HepG2 (cell line): Measurements from ENCODE around the gene C1QTNF3.

Source experiments
- PHF20 ChIP-seq: sonication (generic); formaldehyde crosslinking; IDR thresholded peaks from 2 replicates; pipeline ENCODE4 v1.5.0; 2020; ENCODE audit warnings: mild to moderate bottlenecking, missing genetic modification reagents
- RFXANK ChIP-seq: IDR thresholded peaks from 2 replicates; pipeline ENCODE4 v1.6.1; 2016
- XBP1 ChIP-seq: sonication (generic); formaldehyde crosslinking; IDR thresholded peaks from 2 replicates; pipeline ENCODE4 v1.5.0; 2020; ENCODE audit warnings: missing genetic modification reagents
- ZNF441 ChIP-seq: sonication (generic); formaldehyde crosslinking; IDR thresholded peaks from 2 replicates; pipeline ENCODE4 v1.7.0; 2021; ENCODE audit warnings: missing genetic modification reagents, borderline replicate concordance
- TF ChIP-seq, protein P1 (sequence below), 2 experiments: IDR thresholded peaks; 2 replicates each; pipeline ENCODE4 v1.6.1; 2011 to 2012; ENCODE audit warnings: low read length in 2 of 2, borderline replicate concordance in 1 of 2, low read depth in 1 of 2, mild to moderate bottlenecking in 1 of 2, moderate library complexity in 1 of 2
- TF ChIP-seq, protein P2 (sequence below): sonication (generic); formaldehyde crosslinking; IDR thresholded peaks from 2 replicates; pipeline ENCODE4 v1.5.0; 2020; ENCODE audit warnings: mild to moderate bottlenecking, missing genetic modification reagents, moderate library complexity
- TF ChIP-seq, protein P3 (sequence below): sonication (generic); formaldehyde crosslinking; IDR thresholded peaks from 2 replicates; pipeline ENCODE4 v1.8.0; 2023; ENCODE audit warnings: mild to moderate bottlenecking, missing genetic modification reagents

DNA sequence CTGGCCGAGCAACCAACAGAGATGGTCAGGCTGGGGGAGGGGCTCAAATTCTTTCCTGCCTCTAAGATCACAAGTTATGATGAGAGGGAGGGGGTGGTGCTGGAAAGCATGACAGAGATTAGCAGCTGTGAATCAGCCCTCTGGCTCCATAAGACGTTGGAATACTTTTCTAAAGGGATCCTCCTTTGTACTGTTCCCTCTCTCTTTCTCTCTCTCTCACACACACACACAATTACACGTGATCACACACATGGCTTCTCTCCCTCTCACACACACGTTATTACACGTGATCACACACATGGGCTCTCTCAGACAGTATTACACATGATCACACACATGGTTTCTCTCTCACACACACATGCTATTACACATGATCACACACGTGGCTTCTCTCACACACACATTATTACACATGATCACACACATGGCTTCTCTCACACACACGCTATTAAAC, 58.3 kb downstream of the C1QTNF3 start, which contains the start of gene SLC45A2:
- no peak for TF ChIP-seq PHF20
- TF ChIP-seq ZNF441 (CRISPR knock-in tag), result no peak
- TF ChIP-seq, protein P1, sequence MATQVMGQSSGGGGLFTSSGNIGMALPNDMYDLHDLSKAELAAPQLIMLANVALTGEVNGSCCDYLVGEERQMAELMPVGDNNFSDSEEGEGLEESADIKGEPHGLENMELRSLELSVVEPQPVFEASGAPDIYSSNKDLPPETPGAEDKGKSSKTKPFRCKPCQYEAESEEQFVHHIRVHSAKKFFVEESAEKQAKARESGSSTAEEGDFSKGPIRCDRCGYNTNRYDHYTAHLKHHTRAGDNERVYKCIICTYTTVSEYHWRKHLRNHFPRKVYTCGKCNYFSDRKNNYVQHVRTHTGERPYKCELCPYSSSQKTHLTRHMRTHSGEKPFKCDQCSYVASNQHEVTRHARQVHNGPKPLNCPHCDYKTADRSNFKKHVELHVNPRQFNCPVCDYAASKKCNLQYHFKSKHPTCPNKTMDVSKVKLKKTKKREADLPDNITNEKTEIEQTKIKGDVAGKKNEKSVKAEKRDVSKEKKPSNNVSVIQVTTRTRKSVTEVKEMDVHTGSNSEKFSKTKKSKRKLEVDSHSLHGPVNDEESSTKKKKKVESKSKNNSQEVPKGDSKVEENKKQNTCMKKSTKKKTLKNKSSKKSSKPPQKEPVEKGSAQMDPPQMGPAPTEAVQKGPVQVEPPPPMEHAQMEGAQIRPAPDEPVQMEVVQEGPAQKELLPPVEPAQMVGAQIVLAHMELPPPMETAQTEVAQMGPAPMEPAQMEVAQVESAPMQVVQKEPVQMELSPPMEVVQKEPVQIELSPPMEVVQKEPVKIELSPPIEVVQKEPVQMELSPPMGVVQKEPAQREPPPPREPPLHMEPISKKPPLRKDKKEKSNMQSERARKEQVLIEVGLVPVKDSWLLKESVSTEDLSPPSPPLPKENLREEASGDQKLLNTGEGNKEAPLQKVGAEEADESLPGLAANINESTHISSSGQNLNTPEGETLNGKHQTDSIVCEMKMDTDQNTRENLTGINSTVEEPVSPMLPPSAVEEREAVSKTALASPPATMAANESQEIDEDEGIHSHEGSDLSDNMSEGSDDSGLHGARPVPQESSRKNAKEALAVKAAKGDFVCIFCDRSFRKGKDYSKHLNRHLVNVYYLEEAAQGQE (IDR thresholded peaks at IDR 0.05; ENCODE audit: borderline replicate concordance in 1 of 2, low read depth in 1 of 2, low read length in 2 of 2), result no peak
- no peak for TF ChIP-seq RFXANK (CRISPR knock-in tag)
- TF ChIP-seq, protein P2, sequence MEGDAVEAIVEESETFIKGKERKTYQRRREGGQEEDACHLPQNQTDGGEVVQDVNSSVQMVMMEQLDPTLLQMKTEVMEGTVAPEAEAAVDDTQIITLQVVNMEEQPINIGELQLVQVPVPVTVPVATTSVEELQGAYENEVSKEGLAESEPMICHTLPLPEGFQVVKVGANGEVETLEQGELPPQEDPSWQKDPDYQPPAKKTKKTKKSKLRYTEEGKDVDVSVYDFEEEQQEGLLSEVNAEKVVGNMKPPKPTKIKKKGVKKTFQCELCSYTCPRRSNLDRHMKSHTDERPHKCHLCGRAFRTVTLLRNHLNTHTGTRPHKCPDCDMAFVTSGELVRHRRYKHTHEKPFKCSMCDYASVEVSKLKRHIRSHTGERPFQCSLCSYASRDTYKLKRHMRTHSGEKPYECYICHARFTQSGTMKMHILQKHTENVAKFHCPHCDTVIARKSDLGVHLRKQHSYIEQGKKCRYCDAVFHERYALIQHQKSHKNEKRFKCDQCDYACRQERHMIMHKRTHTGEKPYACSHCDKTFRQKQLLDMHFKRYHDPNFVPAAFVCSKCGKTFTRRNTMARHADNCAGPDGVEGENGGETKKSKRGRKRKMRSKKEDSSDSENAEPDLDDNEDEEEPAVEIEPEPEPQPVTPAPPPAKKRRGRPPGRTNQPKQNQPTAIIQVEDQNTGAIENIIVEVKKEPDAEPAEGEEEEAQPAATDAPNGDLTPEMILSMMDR, result no peak
- TF ChIP-seq, protein P3, sequence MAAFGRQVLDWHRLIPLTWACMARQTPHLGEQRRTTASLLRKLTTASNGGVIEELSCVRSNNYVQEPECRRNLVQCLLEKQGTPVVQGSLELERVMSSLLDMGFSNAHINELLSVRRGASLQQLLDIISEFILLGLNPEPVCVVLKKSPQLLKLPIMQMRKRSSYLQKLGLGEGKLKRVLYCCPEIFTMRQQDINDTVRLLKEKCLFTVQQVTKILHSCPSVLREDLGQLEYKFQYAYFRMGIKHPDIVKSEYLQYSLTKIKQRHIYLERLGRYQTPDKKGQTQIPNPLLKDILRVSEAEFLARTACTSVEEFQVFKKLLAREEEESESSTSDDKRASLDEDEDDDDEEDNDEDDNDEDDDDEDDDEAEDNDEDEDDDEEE (CRISPR knock-in tag), result no peak
- no peak for TF ChIP-seq XBP1 (CRISPR knock-in tag)
